ENCODE data around the gene PLD6.

The PLD6 gene

DNA sequence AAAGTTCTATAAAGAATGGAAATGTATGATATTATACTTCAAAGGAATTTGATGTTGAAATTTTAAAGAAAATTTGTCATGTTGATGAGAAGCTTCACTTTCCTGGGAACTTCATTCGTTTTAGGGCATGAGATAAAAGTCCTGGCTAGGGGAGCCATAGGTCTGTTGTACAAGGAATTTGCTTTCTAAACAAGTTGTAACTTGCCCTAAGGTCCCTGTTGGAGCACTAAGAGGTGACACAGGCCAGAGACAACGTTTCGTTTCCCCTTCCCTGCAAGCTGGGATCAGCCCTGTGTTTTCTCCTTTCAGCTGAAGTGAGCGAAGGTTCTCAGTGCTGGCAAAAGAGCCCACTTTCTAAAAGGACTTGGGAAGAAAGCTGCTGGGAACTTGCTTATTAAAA is 16.6 kb downstream of the PLD6 start:
- H3K9me3 ChIP-seq (ENCODE audit: insufficient read depth, low read depth, low read length): no peaks in the 10 kb centered on the region
- H3F3A ChIP-seq (ENCODE audit: low read depth): no peaks in the 10 kb centered on the region; the same call in 1 of the 2 replicates
- no peaks in the 10 kb centered on the region for H4K20me1 ChIP-seq (ENCODE audit: insufficient read depth, low read length, poor library complexity, severe bottlenecking)
- no peak overlapping the region for H2AFZ ChIP-seq (ENCODE audit: low read length)
- no peak overlapping the region for H3K4me3 ChIP-seq (ENCODE audit: low read length, poor library complexity, severe bottlenecking)
- H3K9me2 ChIP-seq (replicated peaks; ENCODE audit: low read depth, low read length): no peaks in the 10 kb centered on the region
- H3K4me1 ChIP-seq (ENCODE audit: insufficient read depth, low read length, poor library complexity, severe bottlenecking): peaks cover 10% of the 10 kb centered on the region
- no peaks in the 10 kb centered on the region for H3K79me2 ChIP-seq (ENCODE audit: insufficient read depth, low read length)
- H3K36me3 ChIP-seq (ENCODE audit: insufficient read depth, low read length): peaks cover 5% of the 10 kb centered on the region; the same call in 1 of the 2 replicates
- H3K27me3 ChIP-seq (ENCODE audit: insufficient read depth, low read length, poor library complexity, severe bottlenecking): no peaks in the 10 kb centered on the region
- no peak overlapping the region for H3K9ac ChIP-seq (ENCODE audit: low read depth, low read length, poor library complexity, severe bottlenecking)
- H3K4me2 ChIP-seq (ENCODE audit: low read depth, low read length, poor library complexity, severe bottlenecking): no peak overlapping the region
- no peak for TF ChIP-seq EZH2phosphoT487 (IDR thresholded peaks at IDR 0.05; ENCODE audit: borderline replicate concordance)
- TF ChIP-seq, protein P1, sequence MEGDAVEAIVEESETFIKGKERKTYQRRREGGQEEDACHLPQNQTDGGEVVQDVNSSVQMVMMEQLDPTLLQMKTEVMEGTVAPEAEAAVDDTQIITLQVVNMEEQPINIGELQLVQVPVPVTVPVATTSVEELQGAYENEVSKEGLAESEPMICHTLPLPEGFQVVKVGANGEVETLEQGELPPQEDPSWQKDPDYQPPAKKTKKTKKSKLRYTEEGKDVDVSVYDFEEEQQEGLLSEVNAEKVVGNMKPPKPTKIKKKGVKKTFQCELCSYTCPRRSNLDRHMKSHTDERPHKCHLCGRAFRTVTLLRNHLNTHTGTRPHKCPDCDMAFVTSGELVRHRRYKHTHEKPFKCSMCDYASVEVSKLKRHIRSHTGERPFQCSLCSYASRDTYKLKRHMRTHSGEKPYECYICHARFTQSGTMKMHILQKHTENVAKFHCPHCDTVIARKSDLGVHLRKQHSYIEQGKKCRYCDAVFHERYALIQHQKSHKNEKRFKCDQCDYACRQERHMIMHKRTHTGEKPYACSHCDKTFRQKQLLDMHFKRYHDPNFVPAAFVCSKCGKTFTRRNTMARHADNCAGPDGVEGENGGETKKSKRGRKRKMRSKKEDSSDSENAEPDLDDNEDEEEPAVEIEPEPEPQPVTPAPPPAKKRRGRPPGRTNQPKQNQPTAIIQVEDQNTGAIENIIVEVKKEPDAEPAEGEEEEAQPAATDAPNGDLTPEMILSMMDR (conservative IDR thresholded peaks at IDR 0.05; ENCODE audit: low read length): no peak

DNA sequence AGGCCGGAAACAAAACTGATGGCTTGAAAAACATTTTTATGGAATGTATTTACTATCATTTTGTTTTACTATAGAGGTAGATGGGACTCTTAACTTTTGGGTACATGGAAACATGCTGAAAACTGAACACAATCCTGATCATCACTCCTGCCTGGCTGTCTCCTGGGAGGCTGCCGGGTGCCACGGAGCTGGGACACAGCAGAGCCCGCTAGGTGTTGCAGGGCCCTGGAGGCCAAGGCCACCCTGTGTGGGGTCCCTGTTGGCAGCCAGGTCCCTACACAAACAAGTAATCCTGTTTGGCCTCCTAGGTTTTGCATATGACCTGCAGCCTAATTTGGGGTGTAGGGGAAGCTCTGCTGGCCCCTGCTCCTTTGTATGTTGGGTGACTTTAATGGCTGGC is 17.5 kb downstream of the PLD6 start:
- H3F3A ChIP-seq (ENCODE audit: low read depth): no peaks in the 10 kb centered on the region; the same call in 1 of the 2 replicates
- no peak overlapping the region for H3K9ac ChIP-seq (ENCODE audit: low read depth, low read length, poor library complexity, severe bottlenecking)
- no peak overlapping the region for H2AFZ ChIP-seq (ENCODE audit: low read length)
- H3K4me3 ChIP-seq (ENCODE audit: low read length, poor library complexity, severe bottlenecking): no peak overlapping the region
- H3K4me2 ChIP-seq (ENCODE audit: low read depth, low read length, poor library complexity, severe bottlenecking): no peak overlapping the region
- H3K79me2 ChIP-seq (ENCODE audit: insufficient read depth, low read length): no peaks in the 10 kb centered on the region
- H3K4me1 ChIP-seq (ENCODE audit: insufficient read depth, low read length, poor library complexity, severe bottlenecking): peaks cover 12% of the 10 kb centered on the region
- TF ChIP-seq EZH2phosphoT487 (IDR thresholded peaks at IDR 0.05; ENCODE audit: borderline replicate concordance): no peak
- TF ChIP-seq, protein P1 (conservative IDR thresholded peaks at IDR 0.05; ENCODE audit: low read length): no peak
- H4K20me1 ChIP-seq (ENCODE audit: insufficient read depth, low read length, poor library complexity, severe bottlenecking): no peaks in the 10 kb centered on the region
- H3K9me2 ChIP-seq (replicated peaks; ENCODE audit: low read depth, low read length): no peaks in the 10 kb centered on the region
- peaks cover 5% of the 10 kb centered on the region; the same call in 1 of the 2 replicates for H3K36me3 ChIP-seq (ENCODE audit: insufficient read depth, low read length)
- no peaks in the 10 kb centered on the region for H3K27me3 ChIP-seq (ENCODE audit: insufficient read depth, low read length, poor library complexity, severe bottlenecking)
- H3K9me3 ChIP-seq (ENCODE audit: insufficient read depth, low read depth, low read length): no peaks in the 10 kb centered on the region

GRCh38 chr17:17186551-17187505 is 19.3 kb downstream of the PLD6 start:
- Histone ChIP-seq H3K9me3 (ENCODE audit: insufficient read depth, low read depth, low read length) (no peaks in the 10 kb centered on the region), H3F3A (ENCODE audit: low read depth) (no peaks in the 10 kb centered on the region; the same call in 1 of the 2 replicates), H4K20me1 (ENCODE audit: insufficient read depth, low read length, poor library complexity, severe bottlenecking) (no peaks in the 10 kb centered on the region), H3K4me1 (ENCODE audit: insufficient read depth, low read length, poor library complexity, severe bottlenecking) (peaks cover 16% of the 10 kb centered on the region), H2AFZ (ENCODE audit: low read length) (no peak overlapping the region), H3K4me2 (ENCODE audit: low read depth, low read length, poor library complexity, severe bottlenecking) (no peak overlapping the region), H3K9me2 (replicated peaks; ENCODE audit: low read depth, low read length) (no peaks in the 10 kb centered on the region), H3K4me3 (ENCODE audit: low read length, poor library complexity, severe bottlenecking) (no peak overlapping the region), H3K79me2 (ENCODE audit: insufficient read depth, low read length) (no peaks in the 10 kb centered on the region), H3K36me3 (ENCODE audit: insufficient read depth, low read length) (peaks cover 10% of the 10 kb centered on the region; the same call in 1 of the 2 replicates), H3K27me3 (ENCODE audit: insufficient read depth, low read length, poor library complexity, severe bottlenecking) (no peaks in the 10 kb centered on the region), H3K9ac (ENCODE audit: low read depth, low read length, poor library complexity, severe bottlenecking) (no peak overlapping the region)
- TF ChIP-seq EZH2phosphoT487 (IDR thresholded peaks at IDR 0.05; ENCODE audit: borderline replicate concordance): no peak
- TF ChIP-seq, protein P1 (conservative IDR thresholded peaks at IDR 0.05; ENCODE audit: low read length): no peak

All from Loucy (cell line).